HepG2 (cell line): Measurements from ENCODE around the gene CYP2W1. TPM values are rescaled to one million over a fixed set of nuclear protein-coding genes. Genes with fewer than 3 reads are reported as not detected.

Experiments
- DPF2 ChIP-seq: sonication (generic); formaldehyde crosslinking; IDR thresholded peaks from 2 replicates; pipeline ENCODE4 v1.4.0; 2020; ENCODE audit warnings: mild to moderate bottlenecking, low read depth, missing genetic modification reagents, borderline replicate concordance
- MTF1 ChIP-seq: sonication (generic); formaldehyde crosslinking; IDR thresholded peaks from 2 replicates; pipeline ENCODE4 v1.5.0; 2020; ENCODE audit warnings: missing genetic modification reagents
- NR2F6 ChIP-seq, 2 experiments: IDR thresholded peaks; 2 replicates each; pipeline ENCODE4 v1.6.1; 2016; ENCODE audit warnings: antibody characterized with exemption in 1 of 2, mild to moderate bottlenecking in 1 of 2
- ZMAT3 ChIP-seq: sonication (generic); formaldehyde crosslinking; conservative IDR thresholded peaks from 2 replicates; pipeline ENCODE4 v1.7.0; 2021; ENCODE audit warnings: missing genetic modification reagents
- ZNF274 ChIP-seq: sonication (generic); formaldehyde crosslinking; IDR thresholded peaks from 2 replicates; pipeline ENCODE4 v1.5.1; 2020; ENCODE audit warnings: mild to moderate bottlenecking, missing genetic modification reagents
- ZNF552 ChIP-seq: sonication (generic); formaldehyde crosslinking; IDR thresholded peaks from 2 replicates; pipeline ENCODE4 v1.9.0; 2022; ENCODE audit warnings: missing genetic modification reagents, mild to moderate bottlenecking, borderline replicate concordance
- polyA plus RNA-seq, 8 experiments: library from polyadenylated mRNA; depleted of rRNA in 3 of 8; stranded (reverse) in 7 of 8; unstranded in 1 of 8; fragments of >200 nt; fragmentation: Illumina TruSeq in 4 of 8; extraction: Trizol in 4 of 8; gene quantifications; 2 replicates each; pipeline versions ENCODE4 v1.2.1 to v1.2.3, GENCODE V29; 2011 to 2016; ENCODE audit warnings: low read depth in 4 of 8, missing spikeins in 1 of 8, mixed read lengths in 1 of 8; ENCODE audit not compliant: insufficient read depth in 1 of 8
- total RNA-seq, 5 experiments: library from RNA; depleted of rRNA; stranded (reverse); fragments of >200 nt; fragmentation: Illumina TruSeq; extraction: Trizol; gene quantifications; 2 replicates each; pipeline ENCODE4 v1.2.3, GENCODE V29; 2016; ENCODE audit warnings: low read depth in 1 of 5
- TF ChIP-seq, protein P1 (sequence below): sonication (generic); formaldehyde crosslinking; IDR thresholded peaks from 2 replicates; pipeline ENCODE4 v1.4.0; 2020; ENCODE audit warnings: missing genetic modification reagents
- TF ChIP-seq, protein P2 (sequence below): sonication (generic); formaldehyde crosslinking; IDR thresholded peaks from 2 replicates; pipeline ENCODE4 v1.5.1; 2020; ENCODE audit warnings: missing genetic modification reagents, mild to moderate bottlenecking, borderline replicate concordance
- TF ChIP-seq, protein P3 (sequence below): sonication (generic); formaldehyde crosslinking; IDR thresholded peaks from 2 replicates; pipeline ENCODE4 v1.5.0; 2020; ENCODE audit warnings: missing genetic modification reagents, mild to moderate bottlenecking, borderline replicate concordance
- TF ChIP-seq, protein P4 (sequence below): sonication (generic); formaldehyde crosslinking; IDR thresholded peaks from 2 replicates; pipeline ENCODE4 v1.8.0; 2022; ENCODE audit warnings: missing genetic modification reagents, mild to moderate bottlenecking, borderline replicate concordance

CYP2W1 gene
- total and polyA plus RNA-seq, 2 of the 13 experiments (the other 11 are each of a cell fraction or from before 2014, with no cell fraction given), result 19.5 to 31.7 TPM

DNA sequence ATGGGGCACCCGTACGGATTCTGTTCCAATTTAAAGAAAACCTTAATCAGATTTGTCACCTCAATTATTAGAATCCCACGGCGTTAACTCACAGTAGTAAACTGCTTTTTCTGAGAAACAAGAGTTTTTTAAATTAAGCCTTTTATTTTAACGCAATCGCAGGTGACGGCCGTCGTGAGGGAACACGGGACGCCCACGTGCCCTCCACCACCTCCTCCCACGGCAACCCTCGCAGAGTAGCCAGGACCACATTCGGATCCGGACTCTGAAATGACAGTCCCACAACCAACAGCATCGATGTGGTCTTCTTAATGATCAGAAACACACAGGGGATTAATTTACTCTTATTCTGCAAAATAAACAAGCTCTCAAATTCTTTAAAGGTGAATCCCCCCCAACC lies 39.4 kb downstream of the CYP2W1 start (continued):
- TF ChIP-seq, protein P1, sequence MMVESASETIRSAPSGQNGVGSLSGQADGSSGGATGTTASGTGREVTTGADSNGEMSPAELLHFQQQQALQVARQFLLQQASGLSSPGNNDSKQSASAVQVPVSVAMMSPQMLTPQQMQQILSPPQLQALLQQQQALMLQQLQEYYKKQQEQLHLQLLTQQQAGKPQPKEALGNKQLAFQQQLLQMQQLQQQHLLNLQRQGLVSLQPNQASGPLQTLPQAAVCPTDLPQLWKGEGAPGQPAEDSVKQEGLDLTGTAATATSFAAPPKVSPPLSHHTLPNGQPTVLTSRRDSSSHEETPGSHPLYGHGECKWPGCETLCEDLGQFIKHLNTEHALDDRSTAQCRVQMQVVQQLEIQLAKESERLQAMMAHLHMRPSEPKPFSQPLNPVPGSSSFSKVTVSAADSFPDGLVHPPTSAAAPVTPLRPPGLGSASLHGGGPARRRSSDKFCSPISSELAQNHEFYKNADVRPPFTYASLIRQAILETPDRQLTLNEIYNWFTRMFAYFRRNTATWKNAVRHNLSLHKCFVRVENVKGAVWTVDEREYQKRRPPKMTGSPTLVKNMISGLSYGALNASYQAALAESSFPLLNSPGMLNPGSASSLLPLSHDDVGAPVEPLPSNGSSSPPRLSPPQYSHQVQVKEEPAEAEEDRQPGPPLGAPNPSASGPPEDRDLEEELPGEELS, result no peak
- TF ChIP-seq NR2F6 (IDR thresholded peaks at IDR 0.05) (no peak), NR2F6 (CRISPR knock-in tag; IDR thresholded peaks at IDR 0.05) (no peak), ZNF274 (CRISPR knock-in tag) (no peak), ZNF552 (CRISPR knock-in tag) (no peak), DPF2 (CRISPR knock-in tag) (no peak), ZMAT3 (CRISPR knock-in tag) (no peak), MTF1 (CRISPR knock-in tag) (no peak)
- TF ChIP-seq, protein P2, sequence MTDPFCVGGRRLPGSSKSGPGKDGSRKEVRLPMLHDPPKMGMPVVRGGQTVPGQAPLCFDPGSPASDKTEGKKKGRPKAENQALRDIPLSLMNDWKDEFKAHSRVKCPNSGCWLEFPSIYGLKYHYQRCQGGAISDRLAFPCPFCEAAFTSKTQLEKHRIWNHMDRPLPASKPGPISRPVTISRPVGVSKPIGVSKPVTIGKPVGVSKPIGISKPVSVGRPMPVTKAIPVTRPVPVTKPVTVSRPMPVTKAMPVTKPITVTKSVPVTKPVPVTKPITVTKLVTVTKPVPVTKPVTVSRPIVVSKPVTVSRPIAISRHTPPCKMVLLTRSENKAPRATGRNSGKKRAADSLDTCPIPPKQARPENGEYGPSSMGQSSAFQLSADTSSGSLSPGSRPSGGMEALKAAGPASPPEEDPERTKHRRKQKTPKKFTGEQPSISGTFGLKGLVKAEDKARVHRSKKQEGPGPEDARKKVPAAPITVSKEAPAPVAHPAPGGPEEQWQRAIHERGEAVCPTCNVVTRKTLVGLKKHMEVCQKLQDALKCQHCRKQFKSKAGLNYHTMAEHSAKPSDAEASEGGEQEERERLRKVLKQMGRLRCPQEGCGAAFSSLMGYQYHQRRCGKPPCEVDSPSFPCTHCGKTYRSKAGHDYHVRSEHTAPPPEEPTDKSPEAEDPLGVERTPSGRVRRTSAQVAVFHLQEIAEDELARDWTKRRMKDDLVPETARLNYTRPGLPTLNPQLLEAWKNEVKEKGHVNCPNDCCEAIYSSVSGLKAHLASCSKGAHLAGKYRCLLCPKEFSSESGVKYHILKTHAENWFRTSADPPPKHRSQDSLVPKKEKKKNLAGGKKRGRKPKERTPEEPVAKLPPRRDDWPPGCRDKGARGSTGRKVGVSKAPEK (CRISPR knock-in tag), result no peak
- TF ChIP-seq, protein P3, sequence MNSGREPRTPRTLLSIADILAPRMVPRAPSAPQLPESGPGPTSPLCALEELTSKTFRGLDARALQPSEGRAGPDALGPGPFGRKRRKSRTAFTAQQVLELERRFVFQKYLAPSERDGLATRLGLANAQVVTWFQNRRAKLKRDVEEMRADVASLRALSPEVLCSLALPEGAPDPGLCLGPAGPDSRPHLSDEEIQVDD (CRISPR knock-in tag), result no peak
- TF ChIP-seq, protein P4, sequence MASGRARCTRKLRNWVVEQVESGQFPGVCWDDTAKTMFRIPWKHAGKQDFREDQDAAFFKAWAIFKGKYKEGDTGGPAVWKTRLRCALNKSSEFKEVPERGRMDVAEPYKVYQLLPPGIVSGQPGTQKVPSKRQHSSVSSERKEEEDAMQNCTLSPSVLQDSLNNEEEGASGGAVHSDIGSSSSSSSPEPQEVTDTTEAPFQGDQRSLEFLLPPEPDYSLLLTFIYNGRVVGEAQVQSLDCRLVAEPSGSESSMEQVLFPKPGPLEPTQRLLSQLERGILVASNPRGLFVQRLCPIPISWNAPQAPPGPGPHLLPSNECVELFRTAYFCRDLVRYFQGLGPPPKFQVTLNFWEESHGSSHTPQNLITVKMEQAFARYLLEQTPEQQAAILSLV (CRISPR knock-in tag), result no peak
- TF ChIP-seq, all 625 proteins: peak for 0
